Endothelial cell of umbilical vein (primary cell): Measurements from ENCODE around the gene INS. TPM values are rescaled to one million over a fixed set of nuclear protein-coding genes. Genes with fewer than 3 reads are reported as not detected.

ENCODE experiments used
- BruUV-seq: library from RNA; stranded (reverse); fragments of 400-500 nt; replicated peaks from 2 replicates; lab custom pipeline; 2021; lab: Mats Ljungman, UMichigan
- CTCF ChIA-PET: fragments of 300-600, 350-600 bp; sonication (Branson Sonifier 250); formaldehyde crosslinking; loops from one replicate; lab custom pipeline; 2021; ENCODE audit warnings: antibody characterized with exemption, inconsistent platforms; lab: Charles Lee
- POLR2A ChIA-PET: fragments of 300-600, 350-600 bp; sonication (Branson Sonifier 250); formaldehyde crosslinking; loops from one replicate; lab custom pipeline; 2021; ENCODE audit warnings: antibody characterized with exemption, inconsistent platforms; lab: Charles Lee
- DNase-seq: peaks from one replicate; pipeline ENCODE4 v3.0.0-alpha.2; 2011; ENCODE audit warnings: low read depth, low spot score
- FAIRE-seq: peaks from 2 replicates; lab custom pipeline; 2011; peaks lifted over from hg19 to GRCh38; lab: Jason Lieb, UNC
- H2AFZ ChIP-seq: 2 replicates; pipeline ENCODE4 v1.6.0; 2012; ENCODE audit warnings: low read depth, low read length, control low read depth, inconsistent platforms
- H3K27ac ChIP-seq: 2 replicates; pipeline ENCODE4 v1.5.1; 2011; ENCODE audit warnings: low read depth, mild to moderate bottlenecking, control low read depth, low read length, moderate library complexity; ENCODE audit not compliant: insufficient read depth
- H3K27me3 ChIP-seq, 2 experiments: 2 replicates each; pipeline versions ENCODE4 v1.6.0 to v1.6.1; 2011; ENCODE audit warnings: low read length in 2 of 2, mixed read lengths in 1 of 2; ENCODE audit not compliant: control insufficient read depth in 2 of 2, insufficient read depth in 2 of 2
- H3K36me3 ChIP-seq, 2 experiments: 2 replicates in 1 of 2; 3 replicates in 1 of 2; pipeline ENCODE4 v1.5.1; 2011; ENCODE audit warnings: low read length in 2 of 2, mild to moderate bottlenecking in 1 of 2, moderate library complexity in 1 of 2; ENCODE audit not compliant: control insufficient read depth in 2 of 2, insufficient read depth in 2 of 2; ENCODE audit errors: extremely low read depth in 1 of 2
- H3K4me1 ChIP-seq: 3 replicates; pipeline ENCODE4 v1.5.1; 2011; ENCODE audit warnings: mild to moderate bottlenecking, low read length; ENCODE audit not compliant: control insufficient read depth, insufficient read depth; ENCODE audit errors: extremely low read depth
- H3K4me2 ChIP-seq: 2 replicates; pipeline ENCODE4 v1.6.1; 2011; ENCODE audit warnings: low read length, control low read depth, mixed read lengths; ENCODE audit not compliant: insufficient read depth
- H3K4me3 ChIP-seq, 3 experiments: fragments of 200-600 bp in 1 of 3; sonication (generic), shearing (Covaris generic) in 1 of 3; replicated peaks in 1 of 3; 2 replicates each; pipeline ENCODE4 v1.5.1; 2011 to 2016; ENCODE audit warnings: control low read depth in 3 of 3, low read length in 3 of 3, mild to moderate bottlenecking in 2 of 3, inconsistent platforms in 1 of 3, low read depth in 1 of 3, moderate library complexity in 1 of 3; ENCODE audit not compliant: insufficient read depth in 1 of 3
- H3K79me2 ChIP-seq: 2 replicates; pipeline ENCODE4 v1.6.0; 2012; ENCODE audit warnings: low read length, inconsistent platforms; ENCODE audit not compliant: control insufficient read depth, insufficient read depth
- H3K9ac ChIP-seq: replicated peaks from 2 replicates; pipeline ENCODE3; 2011; ENCODE audit warnings: low read length, control low read depth; ENCODE audit not compliant: insufficient read depth; ENCODE audit errors: extremely low read depth
- H3K9me1 ChIP-seq: replicated peaks from 3 replicates; pipeline ENCODE4 v1.6.0; 2011; ENCODE audit warnings: mild to moderate bottlenecking, low read length; ENCODE audit not compliant: control insufficient read depth, insufficient read depth; ENCODE audit errors: extremely low read depth
- H3K9me3 ChIP-seq: replicated peaks from 2 replicates; pipeline ENCODE4 v1.5.1; 2012; ENCODE audit warnings: low read length, inconsistent platforms; ENCODE audit not compliant: control insufficient read depth, insufficient read depth
- H4K20me1 ChIP-seq: replicated peaks from 2 replicates; pipeline ENCODE3; 2011; ENCODE audit warnings: mild to moderate bottlenecking, low read length; ENCODE audit not compliant: control insufficient read depth, insufficient read depth; ENCODE audit errors: extremely low read depth
- EZH2 ChIP-seq: IDR thresholded peaks from 2 replicates; pipeline ENCODE4 v1.6.1; 2012; ENCODE audit warnings: borderline replicate concordance, low read depth, mild to moderate bottlenecking, moderate library complexity, low read length, inconsistent platforms; ENCODE audit not compliant: severe bottlenecking
- FOS ChIP-seq: IDR thresholded peaks from 2 replicates; pipeline ENCODE4 v1.6.1; 2011; ENCODE audit warnings: mild to moderate bottlenecking, low read length, moderate library complexity, borderline replicate concordance; ENCODE audit not compliant: insufficient read depth
- GATA2 ChIP-seq: IDR thresholded peaks from 2 replicates; pipeline ENCODE4 v1.7.0; 2011; ENCODE audit warnings: low read depth, mild to moderate bottlenecking, moderate library complexity, mixed read lengths, low read length; ENCODE audit not compliant: insufficient read length, insufficient read depth
- JUN ChIP-seq: IDR thresholded peaks from 2 replicates; pipeline ENCODE4 v1.6.1; 2011; ENCODE audit warnings: borderline replicate concordance, low read depth; ENCODE audit not compliant: insufficient read length, insufficient read depth
- POLR2A ChIP-seq: IDR thresholded peaks from 2 replicates; pipeline ENCODE4 v1.6.1; 2012; ENCODE audit warnings: low read depth, mild to moderate bottlenecking, control low read depth, low read length
- dilution Hi-C: fragments of 300-500 bp; cut with MboI; formaldehyde crosslinking; loops from one replicate; pipeline ENCODE4 v1.15.0; 2019; ENCODE audit warnings: low sequenced_read_pairs; ENCODE audit not compliant: extremely low pct_ligation_motif_present
- intact Hi-C: fragments of 100-400 bp; cut with micrococcal nuclease; formaldehyde crosslinking; loops from one replicate; pipeline ENCODE4 v1.10.0; 2022
- polyA plus RNA-seq, 4 experiments: library from polyadenylated mRNA; depleted of rRNA in 3 of 4; stranded (reverse) in 3 of 4; unstranded in 1 of 4; fragments of >200 nt; gene quantifications; 2 replicates each; pipeline versions ENCODE4 v1.2.1 to v1.2.3, GENCODE V29; 2011 to 2012; ENCODE audit warnings: missing spikeins in 1 of 4
- total RNA-seq: library from RNA; stranded (reverse); gene quantifications from 2 replicates; pipeline ENCODE4 v1.2.3, GENCODE V29; 2021
- TF ChIP-seq, protein P1 (sequence below), 2 donors: IDR thresholded peaks; 1 replicate in 1 of 2; 2 replicates in 1 of 2; pipeline ENCODE4 v1.5.1; 2011; ENCODE audit warnings: low read length in 2 of 2, mild to moderate bottlenecking in 2 of 2, moderate library complexity in 2 of 2, control low read depth in 1 of 2, inconsistent platforms in 1 of 2, low read depth in 1 of 2; ENCODE audit not compliant: insufficient read depth in 1 of 2; ENCODE audit errors: extremely low read depth in 1 of 2

INS gene
- total and polyA plus RNA-seq, 2 donors (not counting 3 experiments of a cell fraction or from before 2014, with no cell fraction given) = not detected

DNA sequence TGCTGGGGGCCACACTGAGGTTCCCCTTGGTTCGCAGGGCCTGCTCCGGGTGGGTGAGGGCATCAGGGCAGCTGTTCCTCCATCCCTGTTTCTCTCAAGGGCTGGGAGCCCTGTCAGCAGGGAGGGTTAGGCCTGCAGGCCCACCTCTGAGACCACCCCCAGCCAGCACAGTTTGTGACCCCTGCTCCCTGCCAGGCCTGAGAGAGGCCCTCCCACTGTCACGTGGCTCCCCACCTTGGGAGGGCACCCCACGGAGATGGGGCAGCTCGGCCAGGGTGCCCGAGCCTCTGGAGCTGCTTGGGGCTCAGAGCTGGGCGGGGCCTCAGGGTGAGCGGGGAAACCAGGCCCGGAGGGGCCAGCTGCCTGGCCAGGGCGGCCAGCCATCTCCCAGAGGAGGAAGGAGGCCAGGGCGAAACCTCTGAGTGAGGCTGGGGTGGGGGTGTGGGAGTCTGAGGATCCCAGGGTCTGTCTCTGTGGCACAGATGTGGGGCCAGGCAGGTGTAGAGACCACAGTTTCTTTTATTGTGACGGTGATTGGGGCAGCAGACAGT is 2.5 kb upstream of the INS start:
- BruUV-seq = no TSS peak
- no peak overlapping the region for H3K9ac ChIP-seq
- no peak overlapping the region for H2AFZ ChIP-seq
- no peaks in the 10 kb centered on the region for H3K79me2 ChIP-seq
- no peaks in the 10 kb centered on the region for H4K20me1 ChIP-seq
- no peak overlapping the region for H3K4me2 ChIP-seq
- ChIA-PET CTCF (interaction anchor here (0.6 to 1.5 kb wide), 5 partner anchors 12 to 524 kb away, joined by 3 to 5 read pairs (median 4); no protein-coding TSS in a partner anchor), POLR2A (no interaction called here)
- no peaks in the 10 kb centered on the region for H3K9me1 ChIP-seq
- intact Hi-C loops (no loop called here), dilution Hi-C loops (no loop called here)
- H3K9me3 ChIP-seq = no peaks in the 10 kb centered on the region
- no peak overlapping the region for H3K27ac ChIP-seq
- H3K27me3 ChIP-seq = no peaks in the 10 kb centered on the region
- TF ChIP-seq JUN (no peak), FOS (no peak), POLR2A (no peak)
- no peaks in the 10 kb centered on the region for H3K4me1 ChIP-seq
- no peak overlapping the region for H3K4me3 ChIP-seq
- FAIRE-seq (no peak), DNase-seq (no peak)
- no peaks in the 10 kb centered on the region for H3K36me3 ChIP-seq

DNA sequence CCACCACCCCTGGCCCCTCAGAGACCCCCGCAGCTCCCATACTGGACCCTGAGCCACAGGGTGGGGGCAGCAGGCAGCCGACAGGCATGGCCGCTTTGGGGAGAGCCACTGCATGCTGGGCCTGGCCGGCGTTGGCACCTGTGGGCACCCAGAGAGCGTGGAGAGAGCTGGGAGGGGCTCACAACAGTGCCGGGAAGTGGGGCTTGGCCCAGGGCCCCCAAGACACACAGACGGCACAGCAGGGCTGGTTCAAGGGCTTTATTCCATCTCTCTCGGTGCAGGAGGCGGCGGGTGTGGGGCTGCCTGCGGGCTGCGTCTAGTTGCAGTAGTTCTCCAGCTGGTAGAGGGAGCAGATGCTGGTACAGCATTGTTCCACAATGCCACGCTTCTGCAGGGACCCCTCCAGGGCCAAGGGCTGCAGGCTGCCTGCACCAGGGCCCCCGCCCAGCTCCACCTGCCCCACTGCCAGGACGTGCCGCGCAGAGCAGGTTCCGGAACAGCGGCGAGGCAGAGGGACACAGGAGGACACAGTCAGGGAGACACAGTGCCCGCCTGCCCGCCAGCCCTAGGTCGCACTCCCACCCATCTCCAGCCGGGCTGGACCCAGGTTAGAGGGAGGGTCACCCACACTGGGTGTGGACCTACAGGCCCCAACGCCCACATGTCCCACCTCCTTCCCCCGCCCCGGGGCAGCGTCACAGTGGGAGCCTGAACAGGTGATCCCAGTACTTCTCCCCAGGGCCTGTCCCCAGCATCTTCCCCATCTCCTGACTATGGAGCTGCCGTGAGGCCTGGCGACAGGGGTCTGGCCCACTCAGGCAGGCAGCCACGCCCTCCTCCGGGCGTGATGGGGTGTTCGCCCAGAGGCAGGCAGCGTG is 1.2 kb downstream of the INS start:
- no peaks in the 10 kb centered on the region for H3K9me1 ChIP-seq
- no peaks in the 10 kb centered on the region for H4K20me1 ChIP-seq
- no peaks in the 10 kb centered on the region for H3K79me2 ChIP-seq
- no TSS peak for BruUV-seq
- DNase-seq = no peak
- no peaks in the 10 kb centered on the region for H3K9me3 ChIP-seq
- dilution Hi-C loops = no loop called here
- no peak overlapping the region for H3K9ac ChIP-seq
- H2AFZ ChIP-seq = no peak overlapping the region
- POLR2A ChIA-PET = interaction anchor here (0.5 kb wide), 1 partner anchor 83 kb away, joined by 3 read pairs; no protein-coding TSS in a partner anchor
- H3K27me3 ChIP-seq = no peaks in the 10 kb centered on the region
- H3K4me1 ChIP-seq = no peaks in the 10 kb centered on the region
- H3K36me3 ChIP-seq = no peaks in the 10 kb centered on the region
- TF ChIP-seq EZH2 = no peak
- TF ChIP-seq GATA2 = no peak
- TF ChIP-seq, protein P1, sequence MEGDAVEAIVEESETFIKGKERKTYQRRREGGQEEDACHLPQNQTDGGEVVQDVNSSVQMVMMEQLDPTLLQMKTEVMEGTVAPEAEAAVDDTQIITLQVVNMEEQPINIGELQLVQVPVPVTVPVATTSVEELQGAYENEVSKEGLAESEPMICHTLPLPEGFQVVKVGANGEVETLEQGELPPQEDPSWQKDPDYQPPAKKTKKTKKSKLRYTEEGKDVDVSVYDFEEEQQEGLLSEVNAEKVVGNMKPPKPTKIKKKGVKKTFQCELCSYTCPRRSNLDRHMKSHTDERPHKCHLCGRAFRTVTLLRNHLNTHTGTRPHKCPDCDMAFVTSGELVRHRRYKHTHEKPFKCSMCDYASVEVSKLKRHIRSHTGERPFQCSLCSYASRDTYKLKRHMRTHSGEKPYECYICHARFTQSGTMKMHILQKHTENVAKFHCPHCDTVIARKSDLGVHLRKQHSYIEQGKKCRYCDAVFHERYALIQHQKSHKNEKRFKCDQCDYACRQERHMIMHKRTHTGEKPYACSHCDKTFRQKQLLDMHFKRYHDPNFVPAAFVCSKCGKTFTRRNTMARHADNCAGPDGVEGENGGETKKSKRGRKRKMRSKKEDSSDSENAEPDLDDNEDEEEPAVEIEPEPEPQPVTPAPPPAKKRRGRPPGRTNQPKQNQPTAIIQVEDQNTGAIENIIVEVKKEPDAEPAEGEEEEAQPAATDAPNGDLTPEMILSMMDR (IDR thresholded peaks at IDR 0.05; ENCODE audit: extremely low read depth in 1 of 2, insufficient read depth in 1 of 2, low read depth in 1 of 2, low read length in 2 of 2) = no peak
- no peak for TF ChIP-seq FOS
- CTCF ChIA-PET = interaction anchor here (0.8 to 12.6 kb wide), 6 partner anchors 124 to 508 kb away, joined by 3 to 262 read pairs (median 11); no protein-coding TSS in a partner anchor
- H3K27ac ChIP-seq = no peak overlapping the region
- intact Hi-C loops = no loop called here
- no peak for FAIRE-seq
- no peak overlapping the region for H3K4me3 ChIP-seq
- H3K4me2 ChIP-seq = no peak overlapping the region
